GM23338 (cell line): ENCODE measurements around the gene ARHGAP1. TPM values are rescaled to one million over a fixed set of nuclear protein-coding genes. Genes with fewer than 3 reads are reported as not detected.

Source experiments
- ATAC-seq: fragments of 200-7000 bp; cut with Tn5 transposase; 3 replicates; pipeline ENCODE4 v1.9.1; 2020
- DNase-seq: peaks from one replicate; pipeline ENCODE4 v3.0.0-alpha.2; 2015; ENCODE audit warnings: low spot score
- H2AFZ ChIP-seq: fragments of 200-600 bp; sonication (generic); 2 replicates; pipeline ENCODE4 v1.8.0; 2016; ENCODE audit warnings: antibody characterized with exemption, mild to moderate bottlenecking, moderate library complexity
- H3F3A ChIP-seq: fragments of 200-600 bp; sonication (generic); replicated peaks from 2 replicates; pipeline ENCODE4 v1.8.0; 2017; ENCODE audit warnings: antibody characterized with exemption, mixed run types, low read depth
- H3K27ac ChIP-seq: fragments of 200-600 bp; sonication (generic); 2 replicates; pipeline ENCODE4 v1.6.1; 2016; ENCODE audit warnings: low read depth
- H3K27me3 ChIP-seq: fragments of 200-600 bp; sonication (generic); 2 replicates; pipeline ENCODE4 v1.8.0; 2016; ENCODE audit warnings: mild to moderate bottlenecking, mixed run types, moderate library complexity; ENCODE audit not compliant: insufficient read depth
- H3K36me3 ChIP-seq: fragments of 200-600 bp; sonication (generic); 2 replicates; pipeline ENCODE4 v1.8.0; 2016; ENCODE audit warnings: mild to moderate bottlenecking; ENCODE audit not compliant: insufficient read depth
- H3K4me1 ChIP-seq: fragments of 200-600 bp; sonication (generic); 2 replicates; pipeline ENCODE4 v1.8.0; 2016; ENCODE audit warnings: mild to moderate bottlenecking, moderate library complexity; ENCODE audit not compliant: insufficient read depth
- H3K4me2 ChIP-seq: fragments of 200-600 bp; sonication (generic); 2 replicates; pipeline ENCODE4 v1.7.1; 2017; ENCODE audit warnings: mixed run types
- H3K4me3 ChIP-seq: fragments of 200-600 bp; sonication (generic); 2 replicates; pipeline ENCODE4 v1.6.1; 2016; ENCODE audit warnings: mixed run types
- H3K79me2 ChIP-seq: fragments of 200-600 bp; sonication (generic); replicated peaks from 2 replicates; pipeline ENCODE4 v1.8.0; 2017; ENCODE audit warnings: mild to moderate bottlenecking; ENCODE audit not compliant: insufficient read depth
- H3K9me2 ChIP-seq: fragments of 200-600 bp; sonication (generic); 2 replicates; pipeline ENCODE4 v1.8.0; 2017; ENCODE audit not compliant: insufficient read depth
- H4K20me1 ChIP-seq: fragments of 200-600 bp; sonication (generic); replicated peaks from 2 replicates; pipeline ENCODE4 v1.8.0; 2017; ENCODE audit warnings: mild to moderate bottlenecking; ENCODE audit not compliant: insufficient read depth
- H3K27ac Mint-ChIP-seq: 2 replicates; pipeline ENCODE4 v1.8.0; 2020; ENCODE audit warnings: inconsistent platforms, mild to moderate bottlenecking, moderate library complexity, mixed read lengths
- H3K27me3 Mint-ChIP-seq: 3 replicates; pipeline ENCODE4 v1.8.0; 2022; ENCODE audit warnings: low read depth, mild to moderate bottlenecking, moderate library complexity, mixed read lengths, inconsistent platforms; ENCODE audit not compliant: insufficient read depth, poor library complexity
- H3K36me3 Mint-ChIP-seq: 3 replicates; pipeline ENCODE4 v1.8.0; 2021; ENCODE audit warnings: low read depth, mild to moderate bottlenecking, inconsistent platforms, moderate library complexity, mixed read lengths
- H3K4me1 Mint-ChIP-seq: 3 replicates; pipeline ENCODE4 v1.8.0; 2020; ENCODE audit warnings: mild to moderate bottlenecking, inconsistent platforms, mixed read lengths
- H3K4me3 Mint-ChIP-seq: 3 replicates; pipeline ENCODE4 v1.8.0; 2021; ENCODE audit warnings: moderate library complexity, mild to moderate bottlenecking, inconsistent platforms, mixed read lengths
- H3K9me3 Mint-ChIP-seq: 3 replicates; pipeline ENCODE4 v1.8.0; 2020; ENCODE audit warnings: moderate library complexity, mild to moderate bottlenecking, inconsistent platforms, mixed read lengths
- CREB1 ChIP-seq: fragments of 250-450 bp; sonication (Bioruptor Pico); IDR thresholded peaks from 2 replicates; pipeline ENCODE4 v1.5.0; 2020; ENCODE audit warnings: low read depth, mild to moderate bottlenecking, moderate library complexity
- CTCF ChIP-seq, 2 experiments: fragments of 200-600 bp in 1 of 2; sonication (generic) in 1 of 2; conservative IDR thresholded peaks; 2 replicates each; pipeline versions ENCODE4 v1.5.1 to v1.6.1; 2016 to 2017; ENCODE audit warnings: antibody characterized with exemption in 2 of 2, low read depth in 2 of 2, mild to moderate bottlenecking in 2 of 2, moderate library complexity in 1 of 2
- ETS1 ChIP-seq: IDR thresholded peaks from 2 replicates; pipeline ENCODE4 v1.6.1; 2016; ENCODE audit warnings: antibody characterized with exemption
- EZH2 ChIP-seq: fragments of 200-600 bp; sonication (generic); IDR thresholded peaks from one replicate; pipeline ENCODE4 v1.8.0; 2017; ENCODE audit warnings: antibody characterized with exemption, mild to moderate bottlenecking, low read depth; ENCODE audit not compliant: unreplicated experiment
- JUNB ChIP-seq: IDR thresholded peaks from one replicate; pipeline ENCODE4 v1.6.1; 2016; ENCODE audit warnings: antibody characterized with exemption; ENCODE audit not compliant: unreplicated experiment
- NANOG ChIP-seq: IDR thresholded peaks from 2 replicates; pipeline ENCODE4 v1.6.1; 2016; ENCODE audit warnings: antibody characterized with exemption, borderline replicate concordance
- POLR2AphosphoS5 ChIP-seq: IDR thresholded peaks from 2 replicates; pipeline ENCODE4 v1.6.1; 2016; ENCODE audit warnings: antibody characterized with exemption, low read depth
- STAT1 ChIP-seq: IDR thresholded peaks from one replicate; pipeline ENCODE4 v1.6.1; 2016; ENCODE audit warnings: antibody characterized with exemption; ENCODE audit not compliant: unreplicated experiment
- ZNF114 ChIP-seq: fragments of 250-450 bp; sonication (Bioruptor Pico); IDR thresholded peaks from 2 replicates; pipeline ENCODE4 v1.5.0; 2020; ENCODE audit warnings: mild to moderate bottlenecking, moderate library complexity
- ZNF331 ChIP-seq: fragments of 250-450 bp; sonication (Bioruptor Pico); IDR thresholded peaks from 2 replicates; pipeline ENCODE4 v1.5.0; 2020; ENCODE audit warnings: low read depth, mild to moderate bottlenecking, moderate library complexity
- ZNF462 ChIP-seq: fragments of 250-450 bp; sonication (Bioruptor Pico); IDR thresholded peaks from 2 replicates; pipeline ENCODE4 v1.5.0; 2020; ENCODE audit warnings: mild to moderate bottlenecking, moderate library complexity
- polyA plus RNA-seq: library from polyadenylated mRNA; unstranded; fragments of >200 nt; fragmentation: Nextera tagmentation; extraction: Ambion mirVana; gene quantifications from 2 replicates; pipeline ENCODE4 v1.2.1, GENCODE V29; 2016
- total RNA-seq: library from RNA; depleted of rRNA; stranded (reverse); fragments of >200 nt; shearing (Covaris generic); gene quantifications from 2 replicates; pipeline ENCODE4 v1.2.3, GENCODE V29; 2014

The ARHGAP1 gene
- total and polyA plus RNA-seq, 2 experiments from 2014 or later, result 23.4 to 38.1 TPM

DNA sequence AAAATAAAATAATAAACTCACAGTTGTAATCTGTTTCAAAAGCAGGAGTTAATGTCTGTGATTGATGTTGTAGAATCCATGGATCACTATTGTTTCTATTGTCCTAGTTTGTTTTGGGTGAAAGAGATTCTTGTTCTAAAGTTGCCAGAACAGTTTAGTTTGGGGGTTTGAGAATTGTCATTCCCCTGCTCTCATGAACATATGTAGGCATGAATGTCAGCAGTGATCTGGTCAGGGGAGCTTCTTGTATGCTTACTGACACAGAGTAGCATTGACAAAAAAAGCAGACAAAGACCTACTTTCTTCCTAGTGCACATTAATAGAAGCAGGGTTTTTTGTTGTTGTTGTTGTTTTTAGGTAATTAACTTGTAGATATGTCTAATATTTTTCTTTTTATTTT is 38.6 kb downstream of the ARHGAP1 start (continued):
- no peak for TF ChIP-seq ZNF462 (CRISPR knock-in tag)
- TF ChIP-seq ETS1, result no peak
- TF ChIP-seq ZNF114, result no peak
- no peak for TF ChIP-seq EZH2
- TF ChIP-seq NANOG, result no peak
- TF ChIP-seq CREB1, result no peak
- no peak for TF ChIP-seq JUNB

GRCh38 chr11:46659908-46660307 is 40.5 kb downstream of the ARHGAP1 start:
- Histone ChIP-seq H3K9me2 (no peaks in the 10 kb centered on the region), H3K4me3 (no peak overlapping the region), H3K27me3 (no peaks in the 10 kb centered on the region), H2AFZ (no peak overlapping the region), H3K36me3 (peaks cover 37% of the 10 kb centered on the region), H3K27ac (no peak overlapping the region), H3K4me2 (no peak overlapping the region), H4K20me1 (no peaks in the 10 kb centered on the region; the same call in 1 of the 2 replicates), H3F3A (0 out of 2 replicates have a peak, but pooled peaks cover 4% of the 10 kb centered on the region), H3K79me2 (no peaks in the 10 kb centered on the region), H3K4me1 (no peaks in the 10 kb centered on the region)
- no peak overlapping the region for H3K4me3 Mint-ChIP-seq
- H3K9me3 Mint-ChIP-seq, result no peaks in the 10 kb centered on the region
- ATAC-seq (no peak), DNase-seq (no peak)
- H3K4me1 Mint-ChIP-seq, result no peaks in the 10 kb centered on the region
- no peak overlapping the region for H3K27ac Mint-ChIP-seq
- peaks cover 53% of the 10 kb centered on the region for H3K36me3 Mint-ChIP-seq
- H3K27me3 Mint-ChIP-seq, result no peaks in the 10 kb centered on the region
- TF ChIP-seq ETS1 (no peak), ZNF331 (CRISPR knock-in tag) (no peak), EZH2 (no peak), CREB1 (no peak), NANOG (no peak), CTCF (conservative IDR thresholded peaks at IDR 0.05; ENCODE audit: low read depth in 2 of 2) (no peak), ZNF114 (no peak), STAT1 (no peak), POLR2AphosphoS5 (no peak)
